GM18519 (cell line): ENCODE results near the gene BNC2.

Source experiments
- ATAC-seq: cut with Tn5 transposase; IDR thresholded peaks from one replicate; pipeline ENCODE4 v1.9.1; 2021; ENCODE audit warnings: mild to moderate bottlenecking, moderate library complexity; ENCODE audit not compliant: unreplicated experiment, low FRiP score

BNC2 gene

DNA sequence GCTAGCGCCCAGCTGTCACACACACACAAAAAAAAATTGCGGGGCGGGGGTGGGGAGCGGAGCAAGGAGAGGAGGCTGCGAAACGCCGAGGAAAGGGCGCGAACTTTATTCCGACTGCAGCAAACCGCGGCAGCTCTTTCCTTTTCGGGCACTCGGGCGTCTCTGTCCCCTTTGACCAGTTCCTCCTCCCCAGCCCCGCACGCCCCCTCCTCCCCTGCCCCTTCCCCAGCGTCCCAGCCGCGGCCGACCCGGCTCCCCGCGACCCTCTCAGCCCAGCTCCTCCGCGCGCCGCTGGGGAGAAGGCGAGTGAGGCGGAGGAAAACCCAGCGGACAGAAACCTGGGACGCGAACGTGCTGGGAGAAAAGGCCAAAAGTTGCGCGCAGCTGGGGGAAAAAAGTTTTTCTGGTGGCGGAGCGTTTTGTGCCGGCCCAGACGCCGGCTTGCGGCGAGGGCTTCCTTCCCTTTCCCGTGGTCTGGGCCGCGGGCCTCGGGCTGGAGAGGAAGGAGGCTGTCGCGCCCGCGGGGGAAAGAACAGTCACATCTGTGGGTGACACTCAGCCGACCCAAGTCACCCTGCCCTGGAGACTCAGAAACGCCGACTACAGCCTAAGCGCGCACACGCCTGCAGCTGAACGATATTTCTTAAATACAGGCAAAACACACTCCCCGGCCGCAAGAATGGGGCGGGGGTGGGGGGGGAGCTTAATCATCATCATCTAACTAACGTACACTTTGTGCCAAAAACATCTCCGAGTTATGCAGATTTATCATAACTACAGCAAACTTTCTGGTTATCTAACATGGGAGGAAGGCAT is 1.1 kb upstream of the BNC2 start:
- no peak for ATAC-seq

DNA sequence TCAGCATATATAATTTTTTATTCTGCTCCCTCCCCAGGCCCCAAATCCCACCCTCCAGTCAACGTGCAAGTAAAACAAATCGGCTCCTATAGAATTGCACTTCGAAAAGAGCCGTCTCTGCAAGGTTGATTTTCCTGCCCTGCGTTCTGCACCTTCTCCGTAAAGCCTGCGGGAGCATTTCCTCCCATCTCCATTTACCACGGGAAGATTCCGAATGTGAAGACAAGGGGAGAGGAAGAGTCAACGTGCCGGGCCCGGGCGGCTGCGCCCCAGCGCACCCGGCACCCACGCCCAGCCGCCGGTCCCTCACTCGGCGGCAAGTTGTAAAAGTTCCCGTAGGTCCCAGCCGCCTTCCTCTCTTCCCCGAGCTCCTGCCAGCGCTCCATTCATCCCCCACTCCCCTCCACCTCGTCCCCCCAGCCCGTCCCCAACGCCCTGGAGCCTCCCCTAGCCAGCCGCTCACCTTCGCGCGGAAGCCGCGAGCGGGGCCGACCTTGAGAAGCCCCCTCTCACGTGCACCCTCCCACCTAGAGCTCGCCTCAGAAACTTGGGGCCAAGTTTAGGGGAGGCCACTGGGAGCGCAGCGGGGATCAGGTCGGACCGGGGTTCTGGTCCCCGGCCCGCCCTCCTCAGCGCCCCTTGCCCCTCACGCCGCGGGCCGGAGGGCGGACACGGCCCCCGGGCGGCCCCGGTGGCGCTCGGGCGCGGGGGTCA is 431 bp downstream of the BNC2 start:
- ATAC-seq: no peak

- ATAC-seq: no peak
Measured at GRCh38 chr9:16869131-16869881, 1.2 kb downstream of the BNC2 start.

DNA sequence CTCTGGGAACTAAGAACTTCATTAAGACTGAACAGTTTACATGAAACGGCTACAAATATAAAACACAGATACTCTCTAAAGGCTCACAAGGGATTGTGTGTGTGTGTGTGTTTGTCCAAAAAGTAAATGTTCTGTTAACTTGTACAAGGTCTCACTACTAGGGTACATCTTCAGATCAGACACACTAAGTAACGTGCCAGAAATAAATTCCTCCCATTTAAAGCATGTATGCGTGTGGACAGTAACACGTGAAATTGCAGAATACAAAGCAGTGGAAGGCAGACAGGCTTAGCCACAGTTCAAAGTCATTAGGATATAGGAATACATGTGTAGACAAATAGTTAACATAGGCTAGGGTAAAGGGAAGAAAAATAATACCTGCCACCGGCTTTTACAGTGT is 1.8 kb downstream of the BNC2 start:
- no peak for ATAC-seq

DNA sequence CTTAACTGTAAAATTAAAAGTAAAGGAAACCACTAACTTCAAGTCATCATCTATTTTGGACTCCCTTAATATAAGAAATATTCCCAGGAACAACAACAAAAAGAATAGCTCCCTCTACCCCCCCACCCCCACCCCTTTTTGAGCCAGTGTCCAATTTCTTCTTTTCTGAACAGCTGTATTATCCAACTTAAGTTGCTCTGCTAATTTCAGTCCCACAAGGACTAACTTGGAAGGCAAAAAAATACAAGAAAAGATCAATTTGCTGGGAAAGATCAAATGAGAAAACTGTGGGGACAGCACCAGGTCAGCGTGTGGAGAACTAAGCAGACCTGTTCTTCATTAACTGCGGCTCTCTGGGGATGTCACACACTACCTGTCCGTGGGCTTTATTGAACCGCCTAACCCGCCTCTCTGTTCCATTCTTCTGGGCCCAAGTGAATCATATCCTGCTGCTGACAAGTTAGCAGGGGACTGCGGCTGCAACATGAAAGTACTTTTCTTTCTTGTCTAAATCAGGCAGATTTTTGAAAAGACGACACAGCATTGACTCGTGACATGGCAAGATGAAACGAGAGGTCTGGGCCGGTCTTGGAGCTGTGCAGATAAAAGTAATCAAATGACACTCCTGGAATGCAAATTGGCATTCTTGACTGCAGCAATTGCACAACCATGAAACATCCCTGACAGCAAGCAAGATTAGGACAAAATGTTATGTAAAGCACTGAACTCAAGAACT is 2.7 kb downstream of the BNC2 start:
- ATAC-seq: no peak

DNA sequence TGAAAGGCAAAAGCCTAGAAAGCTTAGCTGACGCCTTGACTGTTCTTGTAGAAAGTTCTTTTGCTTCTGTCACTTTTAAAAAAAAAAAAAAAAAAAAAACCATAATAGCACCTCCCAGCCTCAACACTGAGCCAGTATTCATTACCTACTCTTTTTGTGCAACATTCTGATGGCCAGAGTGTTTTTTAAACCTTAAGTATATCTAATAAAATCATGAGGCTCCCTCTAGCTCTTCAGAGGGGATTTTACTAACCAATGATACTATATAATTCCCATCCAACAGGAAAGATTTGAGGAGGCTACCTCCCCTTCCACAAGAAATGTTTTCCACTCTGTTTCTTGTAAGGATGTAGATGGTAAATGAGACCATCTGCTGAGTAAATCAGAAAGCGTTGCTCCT is 3.9 kb downstream of the BNC2 start:
- ATAC-seq: no peak

DNA sequence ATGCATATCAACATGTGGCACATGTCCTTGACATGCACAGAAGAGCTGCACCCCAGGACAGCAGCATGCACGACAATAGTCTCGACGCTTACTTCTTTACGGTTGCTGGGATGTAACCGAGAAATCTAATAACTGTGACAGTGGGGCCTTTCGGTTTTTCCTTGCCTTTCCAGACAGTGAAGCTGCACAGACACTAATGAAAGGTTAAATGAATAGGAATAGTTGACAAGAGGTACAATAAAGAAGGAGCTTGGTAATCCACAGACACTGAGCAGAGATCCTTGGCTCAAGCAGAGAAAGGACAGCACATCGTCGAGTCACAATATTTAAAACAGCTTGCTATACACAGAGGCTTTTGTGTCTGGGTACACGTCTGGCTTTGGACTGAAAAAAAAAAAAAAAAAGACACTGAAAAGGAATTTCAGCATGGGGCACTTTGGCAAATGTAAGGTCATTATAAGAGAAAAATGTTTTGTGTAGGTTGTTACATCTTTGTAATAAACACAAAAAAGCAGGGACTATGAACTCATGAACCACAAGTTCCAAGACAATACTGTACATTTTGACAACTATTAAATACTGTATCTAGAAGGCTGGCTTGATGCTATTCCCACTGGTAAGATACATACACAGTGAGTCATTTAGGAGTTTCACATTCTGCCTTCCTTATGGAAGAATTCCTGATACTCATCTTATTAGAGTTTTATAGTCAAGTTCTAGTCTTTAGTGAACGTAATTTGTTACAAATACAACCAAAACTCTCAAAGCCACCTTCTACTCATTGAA is 5.6 kb downstream of the BNC2 start:
- ATAC-seq: no peak

DNA sequence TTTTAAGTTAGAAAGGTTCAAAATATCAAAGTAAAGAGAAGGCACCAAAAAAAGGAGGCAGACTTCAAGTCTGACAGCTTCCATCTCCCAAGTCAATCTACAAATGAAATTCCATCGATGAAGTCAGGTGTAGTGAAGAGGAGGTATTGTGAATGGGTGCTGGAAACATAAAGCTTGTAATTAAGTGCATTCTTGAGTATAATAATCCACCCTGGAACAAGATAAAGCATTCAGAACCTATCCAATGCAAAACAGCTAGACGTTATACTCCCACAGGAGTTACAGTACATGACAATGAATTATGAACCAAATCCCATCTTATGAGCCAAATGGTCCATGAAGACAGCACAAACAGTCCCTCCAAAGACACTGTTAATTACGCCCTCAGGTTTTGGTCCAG is 22.3 kb downstream of the BNC2 start:
- ATAC-seq: no peak

DNA sequence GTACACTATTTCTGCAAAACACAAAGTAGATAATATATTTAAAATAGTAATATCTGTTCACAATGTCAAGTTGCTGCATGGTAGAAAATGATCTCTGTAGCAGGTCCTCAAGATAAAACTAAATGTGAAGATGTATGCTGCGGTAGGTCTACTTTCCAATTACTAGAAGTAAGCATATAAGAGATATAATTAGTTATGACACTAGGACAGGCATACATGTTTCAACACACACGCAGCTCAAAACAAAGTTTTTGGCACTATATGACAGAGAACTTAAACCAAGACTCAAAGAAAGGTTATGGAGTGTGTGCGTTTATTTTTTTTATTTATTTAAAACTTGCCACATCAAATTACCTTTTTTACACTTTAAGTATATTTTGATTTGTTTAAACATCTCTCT is 23.5 kb downstream of the BNC2 start:
- ATAC-seq: no peak

DNA sequence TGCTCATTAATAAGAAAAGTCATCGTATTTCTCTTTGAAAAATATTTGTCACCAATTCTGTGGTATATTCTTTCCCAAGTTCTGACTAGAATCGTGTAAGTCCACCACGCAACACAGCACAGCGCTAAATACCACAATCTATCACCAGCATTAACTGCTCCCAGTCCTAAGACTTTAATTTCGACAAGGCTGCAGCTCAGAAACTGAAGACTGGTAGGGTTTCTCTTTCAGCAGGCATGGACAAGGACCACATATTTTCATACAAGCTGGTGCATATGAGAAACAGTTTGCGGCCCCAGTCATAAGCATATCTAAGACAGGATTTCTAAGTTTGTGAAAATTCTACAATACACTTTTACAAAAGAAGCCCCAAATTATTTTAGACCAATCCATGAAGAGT is 24.1 kb downstream of the BNC2 start:
- no peak for ATAC-seq

DNA sequence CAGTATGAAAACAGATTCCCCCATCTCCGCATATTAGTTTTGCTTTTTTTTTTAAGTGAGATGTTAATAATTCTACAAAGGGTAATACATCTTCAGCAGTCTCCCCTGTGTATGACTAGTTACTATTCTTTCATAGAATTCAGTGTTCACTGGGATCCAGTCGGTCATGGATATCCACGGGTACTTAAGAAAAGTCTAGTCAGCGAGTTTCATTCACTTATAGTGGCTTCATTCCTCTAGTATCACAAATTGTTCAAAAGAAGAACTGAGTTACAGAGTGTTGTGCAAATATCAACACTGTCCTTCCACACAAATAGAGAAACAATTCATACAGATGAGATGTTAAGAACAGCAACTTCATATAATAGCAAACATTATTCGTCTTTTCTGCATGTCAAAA is 35.7 kb downstream of the BNC2 start:
- ATAC-seq: no peak

GRCh38 chr9:16833296-16833835 is 37.1 kb downstream of the BNC2 start:
- no peak for ATAC-seq

GRCh38 chr9:16832101-16832500 is 38.4 kb downstream of the BNC2 start:
- ATAC-seq: no peak

DNA sequence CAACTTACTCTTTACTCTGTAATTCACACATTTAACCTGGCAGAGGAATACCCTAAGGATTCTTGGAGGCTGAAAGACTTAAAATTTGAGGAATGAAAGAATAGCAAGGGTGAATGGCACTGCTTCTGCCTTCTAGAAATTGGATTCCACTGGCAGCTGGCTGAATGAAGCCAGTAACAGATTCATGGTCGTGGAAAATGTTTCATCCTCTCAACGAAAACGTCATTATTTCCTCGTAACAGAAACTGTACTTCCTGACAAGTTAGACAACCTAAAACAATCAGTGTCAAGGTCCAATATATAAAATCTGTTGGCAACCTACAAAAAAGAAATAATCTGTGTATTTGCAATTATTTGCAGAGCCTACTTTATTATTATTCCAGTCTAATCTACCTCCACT is 39.7 kb downstream of the BNC2 start:
- no peak for ATAC-seq

GRCh38 chr9:16828340-16829281 is 41.9 kb downstream of the BNC2 start:
- ATAC-seq: no peak

DNA sequence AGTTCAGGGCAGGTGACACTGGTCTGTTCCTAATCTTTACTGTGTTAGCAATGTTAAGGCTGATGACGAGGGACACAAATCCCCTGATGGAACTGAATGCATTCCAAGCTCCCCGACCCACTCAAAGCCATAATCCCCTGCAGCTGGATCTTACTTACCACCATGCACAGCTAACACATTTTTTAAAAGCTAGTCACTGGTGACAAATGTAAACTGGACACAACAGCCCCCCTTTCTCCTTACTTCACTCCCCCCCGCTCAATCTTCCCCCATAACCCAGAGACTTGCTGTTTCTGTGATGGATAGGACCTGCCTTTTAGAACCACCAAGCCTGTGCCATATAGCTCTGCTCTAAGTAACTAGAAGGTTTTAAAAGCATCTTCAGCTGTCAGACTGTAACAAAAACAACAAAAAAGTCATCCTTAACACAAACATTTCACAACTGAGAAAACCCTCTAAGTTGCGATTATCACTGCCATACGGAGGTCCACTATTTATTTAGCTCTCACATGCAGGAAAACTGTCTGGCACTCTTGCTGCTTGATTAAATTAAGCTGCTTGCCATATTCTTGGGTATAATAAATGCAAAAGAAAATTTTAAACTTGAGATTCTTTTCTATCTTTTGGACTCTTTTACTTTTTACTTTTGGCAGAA is 44.4 kb downstream of the BNC2 start:
- ATAC-seq: no peak

- no peak for ATAC-seq
Measured at GRCh38 chr9:16825331-16825725, 45.1 kb downstream of the BNC2 start.
